ENCODE measurements around the gene GLP2R.

The GLP2R gene

GRCh38 chr17:9855036-9855435 lies 29.3 kb downstream of the GLP2R start:
- DNase-seq (ENCODE audit: low spot score): no peak

GRCh38 chr17:9859781-9860180 lies 34.1 kb downstream of the GLP2R start:
- DNase-seq (ENCODE audit: low spot score): no peak

- peak; percentile 46 for DNase-seq (ENCODE audit: low spot score)
Observed at GRCh38 chr17:9860851-9861250, 35.1 kb downstream of the GLP2R start.

GRCh38 chr17:9862220-9862619 lies 36.5 kb downstream of the GLP2R start:
- no peak for DNase-seq (ENCODE audit: low spot score)

DNA sequence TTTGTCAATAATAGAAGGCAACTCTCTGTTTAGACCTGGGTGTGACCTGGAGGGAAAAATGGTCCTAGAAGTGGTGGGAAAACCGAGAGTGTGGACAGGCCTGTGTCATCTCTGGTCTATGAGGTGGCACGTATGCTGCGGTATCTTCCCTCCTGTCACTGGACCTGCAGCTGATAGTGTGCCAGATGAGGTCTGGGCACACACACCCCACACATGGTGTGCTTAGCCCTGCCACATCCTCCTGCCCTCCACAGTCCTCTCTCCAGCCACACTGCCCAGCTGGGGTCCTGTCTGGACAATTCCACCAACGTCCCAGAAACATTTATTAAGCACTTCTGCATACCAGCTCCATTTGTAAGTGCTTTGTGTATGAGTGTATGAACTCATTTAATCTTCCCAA lies 37.2 kb downstream of the GLP2R start:
- no peak for DNase-seq (ENCODE audit: low spot score)

DNA sequence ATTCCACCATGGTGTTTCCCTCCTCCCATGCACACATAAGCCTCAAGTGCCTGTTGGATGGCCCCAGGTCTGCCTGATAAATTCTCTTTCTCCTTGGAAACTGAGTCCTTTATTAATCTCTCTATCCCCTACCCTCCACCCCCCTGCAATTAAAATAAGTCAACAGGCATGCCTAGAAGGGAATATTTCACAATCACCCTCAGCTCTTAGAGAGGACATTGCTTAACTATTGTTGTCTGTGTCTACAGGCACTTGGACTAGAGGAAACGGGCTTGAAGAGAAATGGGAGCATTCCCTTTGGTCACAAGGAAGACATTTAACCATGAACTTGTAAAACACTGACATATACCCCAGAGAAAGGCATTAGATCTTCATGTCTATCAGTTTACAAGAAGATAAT lies 39.9 kb downstream of the GLP2R start:
- no peak for DNase-seq (ENCODE audit: low spot score)

GRCh38 chr17:9868552-9868951 lies 42.8 kb downstream of the GLP2R start:
- DNase-seq (ENCODE audit: low spot score): no peak

GRCh38 chr17:9872852-9873251 lies 47.1 kb downstream of the GLP2R start:
- DNase-seq (ENCODE audit: low spot score): no peak

GRCh38 chr17:9874722-9875121 lies 49.0 kb downstream of the GLP2R start:
- DNase-seq (ENCODE audit: low spot score): no peak

GRCh38 chr17:9875441-9875840 lies 49.7 kb downstream of the GLP2R start:
- no peak for DNase-seq (ENCODE audit: low spot score)

DNA sequence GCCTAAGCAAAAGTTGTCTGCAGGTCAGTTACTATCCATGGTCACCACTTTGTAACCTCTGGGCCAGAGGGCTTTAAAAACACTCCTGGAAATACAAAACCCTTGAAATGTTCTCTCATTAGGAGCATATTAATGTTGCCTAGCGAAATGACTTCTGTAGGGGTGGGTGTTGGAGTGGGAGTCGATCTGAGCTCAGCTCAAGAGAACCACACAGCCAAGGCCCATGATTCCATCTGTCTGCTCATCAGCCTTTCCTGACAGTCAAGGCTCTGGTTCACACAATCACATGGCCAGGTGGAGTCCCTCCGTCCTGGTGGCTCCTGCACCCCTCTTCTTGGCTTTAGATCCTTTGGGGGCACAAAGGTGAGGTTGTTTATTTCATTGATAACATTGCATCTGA lies 52.6 kb downstream of the GLP2R start:
- no peak for DNase-seq (ENCODE audit: low spot score)

DNA sequence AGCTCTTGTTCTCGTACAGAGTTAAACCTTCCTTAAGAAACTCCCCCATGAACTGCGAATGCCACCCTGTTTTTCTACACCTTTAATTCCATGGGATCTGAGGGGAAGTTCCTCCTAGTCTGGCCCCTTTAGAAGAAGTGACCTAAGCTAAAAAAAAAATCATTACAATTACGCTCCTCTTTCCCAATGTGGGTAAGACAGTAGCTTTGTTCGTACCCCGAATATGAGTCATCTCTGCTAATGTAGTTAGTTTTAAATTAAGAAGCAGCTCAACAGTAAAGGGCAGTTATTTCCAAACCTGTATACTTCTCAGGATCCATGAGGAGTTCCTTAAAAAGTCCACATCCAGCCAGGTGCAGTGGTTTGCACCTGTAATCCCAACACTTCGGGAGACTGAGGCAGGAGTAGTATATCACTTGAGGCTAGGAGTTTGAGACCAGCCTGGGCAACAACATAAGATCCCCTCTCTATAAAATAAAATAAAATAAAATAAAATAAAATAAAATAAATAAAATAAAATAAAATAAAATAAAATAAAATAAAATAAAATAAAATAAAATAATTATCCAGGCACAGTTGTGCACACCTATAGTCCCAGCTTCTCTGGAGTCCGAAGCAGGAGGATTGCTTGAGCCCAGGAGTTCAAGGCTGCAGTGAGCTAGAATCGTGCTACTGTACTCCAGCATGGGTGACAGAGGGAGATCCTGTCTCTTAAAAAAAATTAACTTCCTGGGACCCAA lies 53.2 kb downstream of the GLP2R start:
- DNase-seq (ENCODE audit: low spot score): no peak

DNA sequence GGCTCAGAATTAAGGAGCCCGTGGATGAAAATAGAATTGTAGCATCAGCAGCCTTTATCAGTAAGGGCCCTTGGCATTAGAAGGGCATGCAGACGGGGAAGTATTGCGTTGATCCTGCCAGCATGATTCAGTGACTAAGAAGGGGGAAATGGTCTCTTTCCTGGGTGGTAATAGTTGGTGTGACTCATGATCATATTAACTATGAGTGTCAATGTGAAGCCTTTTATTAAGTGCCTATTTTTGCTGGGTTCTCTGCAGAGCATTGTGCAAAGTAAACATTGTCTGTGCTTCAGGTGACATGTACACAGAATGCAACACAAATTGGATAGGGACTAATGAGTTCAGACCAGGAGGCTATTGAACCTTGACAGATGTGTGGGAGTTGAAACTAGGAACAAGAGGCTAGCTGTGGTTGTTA lies 54.9 kb downstream of the GLP2R start:
- DNase-seq (ENCODE audit: low spot score): peak; percentile 41

DNA sequence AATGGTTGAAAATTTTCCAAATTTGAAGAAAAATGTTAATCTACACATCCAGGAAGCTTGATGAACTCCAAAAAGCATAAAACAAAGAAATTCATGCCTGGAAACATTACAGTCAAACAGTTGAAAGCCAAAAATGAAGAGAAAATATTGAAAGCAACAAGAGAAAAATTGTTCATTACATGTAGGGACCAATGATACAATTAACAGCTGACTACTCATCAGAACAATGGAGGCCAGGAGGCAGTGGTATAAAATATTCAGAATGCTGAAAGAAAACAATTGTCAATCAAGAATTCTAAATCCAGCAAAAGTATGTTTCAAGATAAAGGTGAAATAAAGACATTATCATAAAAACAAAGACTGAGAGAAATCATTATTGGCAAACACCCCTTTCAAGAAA lies 57.7 kb downstream of the GLP2R start:
- DNase-seq (ENCODE audit: low spot score): no peak

DNA sequence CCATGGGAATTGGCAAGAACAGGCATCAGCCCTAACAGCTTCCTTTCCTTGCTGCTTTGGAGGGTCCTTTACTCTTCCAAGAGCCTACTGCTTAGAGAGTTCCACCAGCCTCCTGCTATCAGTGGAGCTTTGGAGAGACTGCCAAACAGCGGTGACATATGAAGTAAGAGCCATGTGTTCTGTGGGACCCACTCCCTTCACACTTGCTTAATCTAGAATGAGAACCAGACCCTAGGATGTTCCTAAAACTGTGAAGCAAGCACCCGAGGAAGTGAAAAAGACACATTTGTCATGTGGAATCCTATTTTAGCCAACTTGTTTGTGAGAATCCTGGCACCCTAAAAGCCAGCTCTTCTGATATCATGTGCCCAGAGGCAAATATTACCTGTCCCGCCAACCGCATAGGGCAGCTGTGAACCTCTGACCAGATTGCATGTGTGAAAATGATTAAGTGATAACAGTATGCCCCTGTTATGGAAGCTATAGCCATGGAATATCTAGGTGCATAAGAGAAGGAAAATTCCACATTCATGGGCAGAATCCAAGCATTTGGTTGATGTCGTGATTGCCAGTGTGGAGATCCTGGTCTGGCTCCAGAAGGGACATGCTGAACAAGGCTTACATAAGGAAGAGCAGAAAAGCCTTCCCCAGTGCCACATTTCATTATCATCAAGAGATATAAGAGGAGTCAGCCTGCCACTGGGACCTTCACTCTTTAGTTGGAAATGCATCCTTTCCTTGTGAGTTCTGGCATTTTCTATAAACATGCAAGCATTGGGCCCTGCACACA lies 60.6 kb downstream of the GLP2R start:
- no peak for DNase-seq (ENCODE audit: low spot score)

GRCh38 chr17:9887508-9887907 lies 61.8 kb downstream of the GLP2R start:
- peak; percentile 29 for DNase-seq (ENCODE audit: low spot score)

GRCh38 chr17:9890124-9890523 lies 64.4 kb downstream of the GLP2R start:
- peak; percentile 45 for DNase-seq (ENCODE audit: low spot score)

- DNase-seq (ENCODE audit: low spot score): peak; percentile 27
Observed at GRCh38 chr17:9893411-9894012, 67.8 kb downstream of the GLP2R start.

DNA sequence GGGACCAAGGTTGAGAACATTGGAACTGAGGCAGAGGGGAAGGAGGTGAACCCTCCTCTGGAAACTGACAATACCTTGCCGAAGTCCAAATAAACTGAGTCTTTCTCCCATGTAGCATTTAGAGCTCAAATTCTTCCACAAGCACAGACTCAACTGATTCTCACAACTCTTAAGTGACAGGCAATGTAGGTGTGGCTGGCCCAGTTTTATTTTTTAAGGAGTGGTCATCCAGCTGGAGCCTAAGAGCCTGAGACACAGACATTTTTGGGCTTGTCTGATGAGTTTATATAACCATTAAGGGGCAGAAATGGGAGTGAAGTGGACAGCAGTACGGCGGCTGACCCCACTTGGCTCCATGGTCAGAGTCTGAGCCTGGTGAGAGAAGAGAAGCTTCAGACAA lies 68.5 kb downstream of the GLP2R start:
- no peak for DNase-seq (ENCODE audit: low spot score)

DNA sequence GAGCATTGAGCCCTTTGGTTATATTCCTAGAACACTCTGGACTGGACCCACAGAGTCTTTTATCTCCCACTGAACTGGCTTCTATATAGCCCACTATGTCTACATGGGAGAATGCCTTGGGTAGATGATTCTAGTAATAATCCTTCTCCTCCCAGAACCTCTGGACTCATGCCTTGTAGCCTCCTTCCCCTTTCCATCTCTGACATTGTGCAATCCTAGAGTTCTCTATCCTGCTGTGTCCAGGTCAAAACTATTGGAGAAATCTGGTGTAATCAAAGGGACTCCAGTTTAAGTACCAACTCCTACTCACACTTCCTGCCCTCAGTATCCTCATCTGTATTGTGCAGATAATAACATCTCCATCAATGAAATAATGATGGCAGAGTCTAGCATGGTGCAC lies 70.2 kb downstream of the GLP2R start:
- no peak for DNase-seq (ENCODE audit: low spot score)

- DNase-seq (ENCODE audit: low spot score): no peak
Observed at GRCh38 chr17:9897372-9897968, 71.7 kb downstream of the GLP2R start.

DNA sequence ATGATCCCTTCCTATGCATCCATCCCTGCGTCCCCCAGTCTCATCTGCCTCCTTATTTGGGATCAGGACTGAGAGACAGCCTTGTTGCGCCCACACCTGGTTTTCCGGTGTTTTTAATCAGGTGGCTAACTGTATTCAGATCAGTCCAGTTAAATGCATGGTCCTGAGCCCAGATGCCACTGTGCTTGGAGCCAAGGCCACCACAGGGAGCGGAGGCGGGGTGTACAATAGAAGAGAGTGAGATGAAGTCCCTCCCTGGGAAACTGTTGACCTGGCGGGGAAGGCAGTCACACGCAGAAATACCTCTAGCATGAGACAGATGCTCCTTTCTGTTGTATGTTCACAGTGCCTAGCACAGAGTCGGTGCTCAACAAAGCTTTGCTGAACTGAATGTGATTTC lies 73.1 kb downstream of the GLP2R start:
- DNase-seq (ENCODE audit: low spot score): no peak
